Transverse colon (tissue), 4 donors: ENCODE measurements around the gene LTB.

Experiments used
- CTCF ChIP-seq, 5 experiments: fragments of 200-600 bp in 3 of 5; fragments of 450-650 bp in 2 of 5; sonication (generic) in 3 of 5; IDR thresholded peaks; 1 replicate in 2 of 5; 2 replicates in 3 of 5; pipeline ENCODE4 v1.5.1; 2016 to 2017; ENCODE audit warnings: antibody characterized with exemption in 5 of 5, inconsistent platforms in 3 of 5, mild to moderate bottlenecking in 2 of 5, moderate library complexity in 1 of 5
- EP300 ChIP-seq: sonication (generic); formaldehyde crosslinking; IDR thresholded peaks from one replicate; pipeline ENCODE4 v1.6.1; 2017; ENCODE audit warnings: antibody characterized with exemption, low read depth
- POLR2A ChIP-seq: fragments of 450-650 bp; IDR thresholded peaks from one replicate; pipeline ENCODE4 v1.6.1; 2016; ENCODE audit warnings: antibody characterized with exemption, mild to moderate bottlenecking, moderate library complexity
- POLR2AphosphoS5 ChIP-seq, 3 donors: sonication (generic); formaldehyde crosslinking; IDR thresholded peaks; one replicate each; pipeline ENCODE4 v1.6.1; 2016; ENCODE audit warnings: antibody characterized with exemption in 3 of 3

GRCh38 chr6:31545291-31545690, 36.9 kb downstream of the LTB start:
- TF ChIP-seq EP300 (no peak), CTCF (IDR thresholded peaks at IDR 0.05) (no peak), POLR2AphosphoS5 (IDR thresholded peaks at IDR 0.05) (no peak), POLR2A (no peak)
